B cell (primary cell): ENCODE results near the gene SYCE3. TPM values are rescaled to one million over a fixed set of nuclear protein-coding genes. Genes with fewer than 3 reads are reported as not detected.
A peak's percentile ranks its signal among the peaks of the same experiment; 100 is the strongest.

Source experiments
- ATAC-seq: fragments of 200-7000 bp; cut with Tn5 transposase; one replicate; pipeline ENCODE4 v1.10.0; 2021; ENCODE audit warnings: low read depth, mild to moderate bottlenecking, moderate number of reproducible peaks, moderate library complexity
- CTCF ChIA-PET: fragments of 350-600 bp; sonication (Branson Sonifier 250); formaldehyde crosslinking; loops from one replicate; lab custom pipeline; 2021; ENCODE audit warnings: antibody characterized with exemption, inconsistent platforms; lab: Charles Lee
- POLR2A ChIA-PET: fragments of 350-600 bp; sonication (Branson Sonifier 250); formaldehyde crosslinking; loops from one replicate; lab custom pipeline; 2021; ENCODE audit warnings: antibody characterized with exemption; lab: Charles Lee
- DNase-seq: peaks from one replicate; pipeline ENCODE4 v3.0.0; 2013
- H2AFZ ChIP-seq: 2 replicates; pipeline ENCODE4 v1.6.1; 2012; ENCODE audit warnings: mild to moderate bottlenecking, low read depth, low read length; ENCODE audit not compliant: insufficient read depth, poor library complexity, severe bottlenecking
- H3K27ac ChIP-seq, 2 donors: 1 replicate in 1 of 2; 2 replicates in 1 of 2; pipeline ENCODE4 v1.5.1; 2012 to 2013; ENCODE audit warnings: low read length in 2 of 2, mild to moderate bottlenecking in 2 of 2, moderate library complexity in 1 of 2
- H3K27me3 ChIP-seq, 4 experiments: fragments of 200-600 bp in 1 of 4; sonication (generic) in 1 of 4; replicated peaks in 1 of 4; 1 replicate in 2 of 4; 2 replicates in 2 of 4; pipeline versions ENCODE4 v1.6.1 to v1.7.0; 2013 to 2016; ENCODE audit warnings: low read length in 3 of 4, mild to moderate bottlenecking in 2 of 4, mixed read lengths in 1 of 4, moderate library complexity in 1 of 4; ENCODE audit not compliant: insufficient read depth in 4 of 4, control insufficient read depth in 3 of 4; ENCODE audit errors: control extremely low read depth in 1 of 4
- H3K36me3 ChIP-seq, 2 experiments: replicated peaks in 1 of 2; 1 replicate in 1 of 2; 2 replicates in 1 of 2; pipeline versions ENCODE4 v1.6.1 to v1.7.1; 2013; ENCODE audit warnings: low read length in 1 of 2; ENCODE audit not compliant: insufficient read depth in 2 of 2, control insufficient read depth in 1 of 2; ENCODE audit errors: control extremely low read depth in 1 of 2, extremely low read depth in 1 of 2
- H3K4me1 ChIP-seq, 2 donors: fragments of 200-600 bp in 1 of 2; sonication (generic) in 1 of 2; 1 replicate in 1 of 2; 2 replicates in 1 of 2; pipeline versions ENCODE4 v1.5.1 to v1.6.1; 2013 to 2017; ENCODE audit warnings: low read length in 2 of 2; ENCODE audit not compliant: control insufficient read depth in 2 of 2, insufficient read depth in 2 of 2
- H3K4me2 ChIP-seq: replicated peaks from 2 replicates; pipeline ENCODE3; 2012; ENCODE audit warnings: mild to moderate bottlenecking, low read depth, low read length; ENCODE audit not compliant: poor library complexity, severe bottlenecking
- H3K4me3 ChIP-seq, 5 experiments: fragments of 200-600 bp in 1 of 5; sonication (generic) in 1 of 5; 1 replicate in 3 of 5; 2 replicates in 2 of 5; pipeline versions ENCODE4 v1.5.1 to v1.7.0; 2011 to 2016; ENCODE audit warnings: low read length in 4 of 5, mild to moderate bottlenecking in 4 of 5, low read depth in 2 of 5, control low read depth in 1 of 5, moderate library complexity in 1 of 5; ENCODE audit not compliant: insufficient read depth in 1 of 5; ENCODE audit errors: control extremely low read depth in 1 of 5, extremely low read depth in 1 of 5
- H3K79me2 ChIP-seq: fragments of 200-600 bp; sonication (generic); one replicate; pipeline ENCODE4 v1.6.0; 2016; ENCODE audit warnings: low read length; ENCODE audit not compliant: control insufficient read depth, insufficient read depth
- H3K9ac ChIP-seq: fragments of 200-600 bp; sonication (generic); 2 replicates; pipeline ENCODE4 v1.6.1; 2017; ENCODE audit warnings: mild to moderate bottlenecking, low read length, moderate library complexity
- H3K9me3 ChIP-seq, 3 donors: one replicate each; pipeline versions ENCODE4 v1.6.1 to v1.7.1; 2013; ENCODE audit warnings: low read length in 2 of 3; ENCODE audit not compliant: control insufficient read depth in 2 of 3, insufficient read depth in 1 of 3; ENCODE audit errors: control extremely low read depth in 1 of 3
- H4K20me1 ChIP-seq: 2 replicates; pipeline ENCODE4 v1.6.0; 2012; ENCODE audit warnings: mild to moderate bottlenecking, low read length; ENCODE audit not compliant: insufficient read depth, control insufficient read depth, poor library complexity, severe bottlenecking
- H3K27ac Mint-ChIP-seq: one replicate; pipeline ENCODE4 v1.8.0; 2021; ENCODE audit warnings: mixed read lengths
- H3K27me3 Mint-ChIP-seq: one replicate; pipeline ENCODE4 v1.8.0; 2021; ENCODE audit warnings: mixed read lengths
- H3K4me1 Mint-ChIP-seq: one replicate; pipeline ENCODE4 v1.8.0; 2021; ENCODE audit warnings: mixed read lengths
- H3K4me3 Mint-ChIP-seq: one replicate; pipeline ENCODE4 v1.8.0; 2021; ENCODE audit warnings: mixed read lengths
- H3K9me3 Mint-ChIP-seq: one replicate; pipeline ENCODE4 v1.8.0; 2022; ENCODE audit warnings: mixed read lengths; ENCODE audit not compliant: insufficient read depth
- EZH2 ChIP-seq: IDR thresholded peaks from 2 replicates; pipeline ENCODE4 v1.6.1; 2012; ENCODE audit warnings: borderline replicate concordance, low read depth, mild to moderate bottlenecking, moderate library complexity, low read length; ENCODE audit not compliant: insufficient read depth, poor library complexity, severe bottlenecking
- WGBS: methylation state at CpG from one replicate; pipeline ENCODE4 v1.1.5; 2013; ENCODE audit warnings: missing lambda C conversion rate; ENCODE audit not compliant: insufficient coverage; 5-methylcytosine and 5-hydroxymethylcytosine counted together
- intact Hi-C: fragments of 100-400 bp; cut with micrococcal nuclease; formaldehyde crosslinking; loops from one replicate; pipeline ENCODE4 v1.10.0; 2022
- polyA plus RNA-seq: library from polyadenylated mRNA; depleted of rRNA; stranded (reverse); fragments of >200 nt; gene quantifications from 2 replicates; pipeline ENCODE4 v1.2.3, GENCODE V29; 2012
- total RNA-seq, 2 donors: library from RNA; stranded (reverse); fragments of 120-200 nt in 1 of 2; gene quantifications; 1 replicate in 1 of 2; 2 replicates in 1 of 2; pipeline versions ENCODE4 v1.2.3 to v1.2.4, GENCODE V29; 2013 to 2022
- TF ChIP-seq, protein P1 (sequence below): fragments of 200-600 bp; IDR thresholded peaks from one replicate; pipeline ENCODE4 v1.8.0; 2022; ENCODE audit warnings: antibody characterized with exemption, mild to moderate bottlenecking

The SYCE3 gene
- total and polyA plus RNA-seq, 2 donors (not counting 1 experiment from before 2014, with no cell fraction given) = not detected

DNA sequence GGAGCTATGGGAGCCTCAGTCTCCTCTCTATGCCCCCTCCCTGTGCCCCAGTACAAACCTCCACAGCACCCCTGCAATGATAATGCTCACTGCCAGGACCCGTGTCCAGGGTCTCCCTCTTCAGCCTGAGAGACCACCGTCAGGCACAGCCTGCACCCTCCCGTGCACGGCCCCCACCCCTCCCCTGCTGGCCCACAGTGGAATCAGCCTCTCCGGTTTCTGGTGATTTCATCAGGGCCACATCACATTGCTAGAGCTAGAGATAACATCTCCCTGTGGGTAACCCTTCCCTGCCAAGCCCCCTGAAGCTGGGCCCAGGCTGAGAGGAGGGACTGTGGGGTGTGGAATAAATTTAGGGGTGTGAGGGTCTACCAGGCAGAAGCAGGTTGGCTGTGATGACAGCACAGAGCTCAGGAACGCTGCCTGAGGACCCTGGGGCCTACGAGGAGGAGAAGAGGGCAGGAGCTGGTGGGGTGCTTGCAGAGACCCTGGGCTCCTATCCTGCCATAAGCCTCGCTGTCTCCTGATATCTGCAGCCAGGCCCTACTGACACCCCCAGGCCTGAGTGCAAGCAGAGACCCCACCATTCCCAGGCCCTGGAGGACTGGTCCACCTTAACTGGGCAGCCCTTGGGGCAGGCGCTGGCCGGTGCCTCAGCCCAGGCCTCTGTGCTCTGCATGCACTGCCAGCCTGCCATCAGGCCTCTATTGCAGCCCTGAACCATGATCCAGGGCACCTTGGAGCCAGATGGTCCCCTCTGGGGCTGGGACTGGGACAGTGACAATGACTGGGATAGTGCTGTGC is 17.0 kb downstream of the SYCE3 start, which contains the start of gene KLHDC7B:
Gene KLHDC7B (plus strand): TSS at position 378 of the 804 bp plus-strand sequence. CDS start 345 bp downstream, at position 723.
- peak within 1 kb of the TSS; percentile 49 for H2AFZ ChIP-seq
- TF ChIP-seq, protein P1, sequence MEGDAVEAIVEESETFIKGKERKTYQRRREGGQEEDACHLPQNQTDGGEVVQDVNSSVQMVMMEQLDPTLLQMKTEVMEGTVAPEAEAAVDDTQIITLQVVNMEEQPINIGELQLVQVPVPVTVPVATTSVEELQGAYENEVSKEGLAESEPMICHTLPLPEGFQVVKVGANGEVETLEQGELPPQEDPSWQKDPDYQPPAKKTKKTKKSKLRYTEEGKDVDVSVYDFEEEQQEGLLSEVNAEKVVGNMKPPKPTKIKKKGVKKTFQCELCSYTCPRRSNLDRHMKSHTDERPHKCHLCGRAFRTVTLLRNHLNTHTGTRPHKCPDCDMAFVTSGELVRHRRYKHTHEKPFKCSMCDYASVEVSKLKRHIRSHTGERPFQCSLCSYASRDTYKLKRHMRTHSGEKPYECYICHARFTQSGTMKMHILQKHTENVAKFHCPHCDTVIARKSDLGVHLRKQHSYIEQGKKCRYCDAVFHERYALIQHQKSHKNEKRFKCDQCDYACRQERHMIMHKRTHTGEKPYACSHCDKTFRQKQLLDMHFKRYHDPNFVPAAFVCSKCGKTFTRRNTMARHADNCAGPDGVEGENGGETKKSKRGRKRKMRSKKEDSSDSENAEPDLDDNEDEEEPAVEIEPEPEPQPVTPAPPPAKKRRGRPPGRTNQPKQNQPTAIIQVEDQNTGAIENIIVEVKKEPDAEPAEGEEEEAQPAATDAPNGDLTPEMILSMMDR = no peak
- no peak for TF ChIP-seq EZH2
- peak within 1 kb of the TSS; percentile 51 for H3K9ac ChIP-seq
- no peaks in the 10 kb centered on the region for H3K9me3 Mint-ChIP-seq
- H3K27me3 ChIP-seq = no peaks in the 10 kb centered on the region
- peak within 1 kb of the TSS; percentile 54 for H3K4me3 Mint-ChIP-seq
- peaks cover 45% of the 10 kb centered on the region for H3K4me1 Mint-ChIP-seq
- POLR2A ChIA-PET = interaction anchor here (0.7 to 1.8 kb wide), 5 partner anchors 9 to 38 kb away, joined by 3 to 10 read pairs (median 3); partner anchors contain the start of gene SCO2
- H3K36me3 ChIP-seq = no peaks in the 10 kb centered on the region
- H3K9me3 ChIP-seq = no peaks in the 10 kb centered on the region
- peak within 1 kb of the TSS; percentile 80 for H3K4me2 ChIP-seq
- H3K27ac ChIP-seq = peak within 1 kb of the TSS; percentile 72 to 75
- H3K79me2 ChIP-seq = peaks cover 13% of the 10 kb centered on the region
- no peaks in the 10 kb centered on the region for H4K20me1 ChIP-seq
- 72% methylated on average over 10 of the region's 10 CpGs for WGBS
- CTCF ChIA-PET = interaction anchor here (0.8 to 2.2 kb wide), 5 partner anchors 16 to 75 kb away, joined by 3 to 11 read pairs (median 4); partner anchors contain the start of genes SCO2, SYCE3 and TYMP
- no peak within 1 kb of the TSS for H3K4me3 ChIP-seq
- ATAC-seq (no peak), DNase-seq (peak; percentile 18)
- peaks cover 39 to 62% of the 10 kb centered on the region in 2 donors for H3K4me1 ChIP-seq
- H3K27me3 Mint-ChIP-seq = no peaks in the 10 kb centered on the region
- H3K27ac Mint-ChIP-seq = peak within 1 kb of the TSS; percentile 90
- intact Hi-C loops = loop anchor here (2.0 kb wide), 3 partner anchors 19 to 75 kb away; partner anchors contain the start of gene NCAPH2
